ENCODE data around the gene TMEM240.

TMEM240 gene

GRCh38 chr1:1573843-1574720, 33.7 kb upstream of the TMEM240 start:
- TF ChIP-seq CTCF (conservative IDR thresholded peaks at IDR 0.05): peak; percentile 18; the same call in 1 of the 2 replicates
- H3K27ac ChIP-seq: peak overlapping the region; percentile 100

GRCh38 chr1:1569341-1569740, 28.9 kb upstream of the TMEM240 start:
- no peak overlapping the region for H3K27ac ChIP-seq
- no peak for TF ChIP-seq CTCF (conservative IDR thresholded peaks at IDR 0.05)

- no peak overlapping the region for H3K27ac ChIP-seq
- TF ChIP-seq CTCF (conservative IDR thresholded peaks at IDR 0.05): no peak
Observed at GRCh38 chr1:1567891-1568291, 27.5 kb upstream of the TMEM240 start.

GRCh38 chr1:1567152-1567875, 26.9 kb upstream of the TMEM240 start:
- no peak overlapping the region for H3K27ac ChIP-seq
- TF ChIP-seq CTCF (conservative IDR thresholded peaks at IDR 0.05): no peak

GRCh38 chr1:1565340-1565739, 24.9 kb upstream of the TMEM240 start:
- H3K27ac ChIP-seq: no peak overlapping the region
- no peak for TF ChIP-seq CTCF (conservative IDR thresholded peaks at IDR 0.05)

- no peak for TF ChIP-seq CTCF (conservative IDR thresholded peaks at IDR 0.05)
Observed at GRCh38 chr1:1564268-1564667, 23.8 kb upstream of the TMEM240 start.

GRCh38 chr1:1563688-1564087, 23.3 kb upstream of the TMEM240 start:
- no peak for TF ChIP-seq CTCF (conservative IDR thresholded peaks at IDR 0.05)
- H3K27ac ChIP-seq: no peak overlapping the region

More at GRCh38 chr1:1564268-1564667, 23.8 kb upstream of the TMEM240 start:
- no peak overlapping the region for H3K27ac ChIP-seq

Measured in VCaP (cell line).